GM21423 (cell line): ENCODE results near the gene VEGFC.

Experiments
- ATAC-seq: cut with Tn5 transposase; IDR thresholded peaks from one replicate; pipeline ENCODE4 v1.9.1; 2021; ENCODE audit warnings: mild to moderate bottlenecking, moderate library complexity; ENCODE audit not compliant: unreplicated experiment

The VEGFC gene, protein sequence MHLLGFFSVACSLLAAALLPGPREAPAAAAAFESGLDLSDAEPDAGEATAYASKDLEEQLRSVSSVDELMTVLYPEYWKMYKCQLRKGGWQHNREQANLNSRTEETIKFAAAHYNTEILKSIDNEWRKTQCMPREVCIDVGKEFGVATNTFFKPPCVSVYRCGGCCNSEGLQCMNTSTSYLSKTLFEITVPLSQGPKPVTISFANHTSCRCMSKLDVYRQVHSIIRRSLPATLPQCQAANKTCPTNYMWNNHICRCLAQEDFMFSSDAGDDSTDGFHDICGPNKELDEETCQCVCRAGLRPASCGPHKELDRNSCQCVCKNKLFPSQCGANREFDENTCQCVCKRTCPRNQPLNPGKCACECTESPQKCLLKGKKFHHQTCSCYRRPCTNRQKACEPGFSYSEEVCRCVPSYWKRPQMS

DNA sequence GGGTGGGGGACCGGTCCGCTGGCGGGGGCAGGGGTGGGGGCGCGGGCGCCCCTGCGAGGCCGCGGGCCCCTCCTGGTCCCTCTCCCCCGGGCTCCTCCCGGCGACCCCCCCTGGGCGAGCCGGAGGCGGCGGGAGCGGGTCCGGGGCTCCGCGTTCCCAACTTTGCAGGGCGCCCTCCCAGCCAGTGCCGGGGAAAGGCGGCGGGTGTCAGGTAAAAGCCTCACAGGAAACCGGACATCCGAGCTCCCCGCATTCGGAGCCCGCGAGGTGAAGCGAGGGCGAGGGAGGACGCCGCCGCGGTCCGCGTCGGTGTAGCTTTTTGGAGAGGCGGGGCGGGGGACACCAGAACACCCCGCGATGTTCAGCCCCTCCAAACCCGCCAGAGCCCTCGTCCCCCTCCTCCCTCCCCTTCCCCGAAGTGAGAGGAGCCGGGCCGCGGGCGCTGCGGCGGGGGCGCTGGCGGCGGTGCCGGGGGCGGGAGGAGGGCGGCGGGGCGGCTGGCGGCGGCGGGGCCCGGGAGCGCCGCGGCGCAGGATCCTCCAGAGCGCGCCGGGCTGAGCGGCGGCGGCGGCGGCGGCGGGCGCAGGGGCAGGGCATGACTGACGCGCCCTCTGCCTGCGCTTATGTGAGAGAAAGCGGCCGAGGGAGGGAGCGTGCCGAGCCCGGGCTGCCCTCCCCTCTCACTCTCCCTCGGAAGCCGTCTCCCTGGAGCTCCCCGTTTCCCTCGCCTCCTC, at the start of gene VEGFC:
Gene VEGFC, minus strand, starts transcription at position 597 of the 734 bp plus-strand sequence. CDS start 611 bp downstream, outside the sequence.
- ATAC-seq = peak; percentile 85

GRCh38 chr4:176841711-176842112, 49.0 kb upstream of the VEGFC start:
- no peak for ATAC-seq

- no peak for ATAC-seq
These were observed 47.4 kb upstream of the VEGFC start for GRCh38 chr4:176840166-176840565.

DNA sequence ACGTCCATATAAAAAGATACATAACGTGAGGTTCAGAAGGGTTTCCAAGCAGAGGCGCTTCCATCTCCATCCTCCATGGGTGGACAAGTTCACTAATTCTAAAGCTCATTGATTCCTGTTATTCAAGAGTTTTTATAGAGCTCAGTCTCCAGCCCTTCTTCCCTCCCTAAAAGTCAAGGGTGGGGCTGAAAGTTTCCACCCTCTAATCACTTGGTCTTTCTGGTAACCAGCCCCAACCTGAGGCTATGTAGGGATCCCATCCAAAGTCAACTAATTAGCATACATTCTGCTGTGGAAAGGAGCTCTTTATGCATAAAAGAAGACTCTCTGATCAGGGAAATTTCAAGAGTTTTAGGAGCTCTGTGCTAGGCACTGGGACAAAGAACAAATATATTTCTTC, 46.9 kb upstream of the VEGFC start:
- ATAC-seq = no peak

DNA sequence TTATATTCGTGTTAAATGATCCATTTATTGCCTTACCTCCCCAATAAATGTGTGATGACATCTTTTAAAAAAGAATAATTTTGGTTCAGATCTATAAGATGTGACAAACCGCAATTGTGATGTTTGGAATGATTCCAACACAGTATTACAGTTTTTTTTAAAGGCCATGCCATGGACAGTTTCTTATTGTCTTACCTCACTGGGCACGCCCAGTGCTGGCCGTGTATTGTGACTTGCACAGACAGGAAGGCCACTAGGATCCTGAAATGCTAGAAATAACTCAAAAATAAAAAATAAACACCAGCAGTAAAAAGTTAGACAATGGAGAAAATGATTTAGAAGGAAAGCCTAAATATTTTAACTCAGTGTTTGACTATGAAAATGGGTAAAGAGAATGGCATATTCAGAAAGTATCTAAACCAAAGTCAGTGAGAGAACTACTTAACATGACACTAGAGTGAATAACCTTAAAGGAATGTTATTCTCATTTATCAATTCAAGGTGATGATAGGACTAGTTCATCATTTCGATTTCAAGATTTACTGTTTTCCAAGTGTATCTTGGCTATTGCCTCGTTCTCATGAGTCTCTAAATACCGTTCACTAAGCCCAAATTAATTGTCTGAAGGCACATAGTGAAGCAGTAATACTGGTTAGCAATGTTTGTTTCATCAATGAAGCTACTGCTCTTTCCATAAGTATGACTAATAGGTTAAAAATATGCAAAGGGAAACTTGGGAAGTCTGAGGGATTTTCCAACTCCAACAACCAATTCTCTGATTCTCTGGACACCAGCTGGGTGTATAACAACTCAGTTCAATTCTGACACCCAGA, 46.1 kb upstream of the VEGFC start:
- no peak for ATAC-seq

DNA sequence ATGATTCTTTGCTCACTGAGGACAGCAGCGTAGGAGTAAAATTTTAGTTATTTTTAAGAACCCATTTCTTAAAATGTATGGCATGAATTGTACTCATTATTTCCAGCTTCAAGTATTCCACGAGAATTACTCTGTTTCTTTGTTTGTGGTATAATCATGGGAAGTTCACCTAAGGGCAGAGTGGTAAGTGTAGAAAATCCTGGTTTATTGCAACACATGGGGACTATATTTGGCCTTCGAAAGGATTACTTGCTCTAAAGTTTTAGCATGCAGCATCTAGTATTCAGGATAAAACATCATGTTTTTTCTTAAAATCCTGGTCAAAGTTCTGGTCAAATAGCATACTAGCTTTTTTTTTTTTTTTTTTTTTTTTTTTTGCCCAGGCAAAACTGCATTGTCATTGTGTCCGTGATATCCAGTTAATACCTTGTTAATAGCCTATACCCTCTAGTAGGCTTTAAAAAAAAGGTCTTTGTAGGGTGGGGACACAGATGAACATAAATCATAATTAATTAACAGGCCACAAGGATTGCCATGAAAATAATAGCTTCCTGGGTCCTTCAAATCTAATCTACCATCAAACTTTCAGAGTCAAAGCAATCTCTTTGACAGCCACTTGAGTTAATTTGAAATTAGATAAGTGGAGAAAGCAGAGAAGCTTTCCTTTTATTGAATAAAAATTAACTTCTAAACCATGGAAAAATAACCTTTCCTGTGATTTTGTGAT, 44.6 kb upstream of the VEGFC start:
- ATAC-seq = no peak

DNA sequence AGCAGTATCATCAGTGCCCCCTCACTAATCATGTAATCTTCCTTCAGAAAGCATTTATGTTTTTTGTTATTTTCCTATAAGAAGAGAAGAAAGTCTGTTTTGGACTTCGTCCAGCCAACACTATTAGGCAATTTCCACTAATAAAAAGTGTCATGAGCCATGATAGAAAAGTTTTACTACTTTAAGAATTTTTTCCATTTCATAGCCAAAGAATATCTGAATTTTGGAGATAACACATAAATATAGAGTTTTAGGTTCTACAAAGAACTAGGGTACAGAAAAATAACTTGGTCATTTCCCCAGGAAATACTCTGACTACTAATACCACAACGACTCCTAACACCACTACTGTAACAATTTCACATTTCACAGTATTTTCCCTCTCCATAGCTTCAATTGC, 41.8 kb upstream of the VEGFC start:
- no peak for ATAC-seq

- no peak for ATAC-seq
These were observed 40.9 kb upstream of the VEGFC start for GRCh38 chr4:176833400-176834175.

DNA sequence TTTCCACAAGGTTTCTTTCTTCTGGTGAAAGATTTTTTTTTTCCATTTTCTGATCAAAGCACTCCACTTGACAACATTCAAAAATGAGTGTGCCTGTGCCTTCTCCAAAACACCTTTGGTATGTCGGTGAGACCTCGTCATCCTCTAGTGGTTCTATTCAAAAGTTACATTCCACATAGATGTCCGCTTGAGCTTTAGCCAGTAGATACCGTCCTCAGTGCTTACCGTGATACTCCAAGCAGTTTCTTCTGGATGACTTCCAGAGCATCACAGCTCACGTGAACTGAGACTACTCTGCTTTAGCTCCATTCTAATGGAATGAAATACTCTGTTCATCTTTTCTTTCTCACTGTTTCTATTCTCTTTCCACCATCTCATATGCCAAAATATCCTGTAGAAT, 38.2 kb upstream of the VEGFC start:
- ATAC-seq = no peak

DNA sequence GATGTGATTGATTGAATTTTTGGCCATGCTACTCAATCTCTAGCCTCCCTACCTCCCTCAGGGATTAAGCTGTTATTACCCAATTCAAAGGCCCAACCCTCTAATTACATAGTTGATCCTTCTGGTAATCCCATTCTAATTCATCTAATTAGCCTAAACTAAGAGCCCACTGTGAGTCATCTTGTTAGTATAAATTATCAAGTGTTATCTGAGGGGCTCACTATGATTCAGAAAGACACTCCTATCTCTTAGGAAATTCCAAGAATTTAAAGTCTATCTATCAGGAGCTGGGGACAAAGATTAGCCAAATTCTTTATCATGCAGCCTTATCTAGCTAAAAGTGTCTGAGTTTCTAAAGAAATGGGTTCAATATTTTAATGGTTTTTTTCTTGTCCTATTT, 32.9 kb upstream of the VEGFC start:
- no peak for ATAC-seq

- no peak for ATAC-seq
These were observed 32.1 kb upstream of the VEGFC start for GRCh38 chr4:176824645-176825366.

DNA sequence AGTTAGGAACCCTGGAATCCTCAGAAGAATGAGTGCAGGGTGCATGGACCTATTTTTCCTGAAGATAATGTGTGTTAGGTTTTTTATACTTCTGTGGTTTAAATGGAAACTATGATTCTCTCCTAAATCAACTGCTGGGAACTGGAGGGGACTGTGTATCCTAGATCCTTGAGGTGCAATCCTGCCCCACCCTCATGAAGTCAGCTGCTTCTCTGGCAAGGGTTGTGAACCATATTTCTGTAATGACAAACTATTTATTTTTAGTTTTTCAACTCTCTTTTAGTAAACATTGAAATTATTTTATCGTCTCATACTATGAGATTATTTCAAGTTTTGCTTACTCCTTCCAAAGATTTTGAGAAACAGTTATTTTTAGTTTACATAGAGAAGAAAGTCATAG, 25.8 kb upstream of the VEGFC start:
- ATAC-seq = no peak

DNA sequence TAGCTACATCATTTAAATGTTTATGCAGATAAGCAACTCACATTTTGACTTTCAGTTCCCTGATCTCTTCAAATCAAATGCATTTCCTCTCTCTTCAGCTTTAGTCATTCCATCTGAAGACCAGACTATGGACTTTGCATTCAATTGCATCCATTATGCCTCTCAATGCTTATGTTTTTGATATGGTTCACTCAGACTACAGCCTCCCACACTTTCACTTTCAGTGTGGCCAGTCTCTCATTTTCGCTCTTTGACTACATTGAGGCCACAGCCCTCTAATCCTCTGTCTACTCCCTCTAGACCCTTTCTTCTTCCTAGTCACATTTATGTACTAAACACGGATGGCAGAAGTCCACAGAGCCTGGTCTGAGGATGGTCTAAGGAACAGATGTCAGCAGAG, 24.5 kb upstream of the VEGFC start:
- peak; percentile 84 for ATAC-seq

DNA sequence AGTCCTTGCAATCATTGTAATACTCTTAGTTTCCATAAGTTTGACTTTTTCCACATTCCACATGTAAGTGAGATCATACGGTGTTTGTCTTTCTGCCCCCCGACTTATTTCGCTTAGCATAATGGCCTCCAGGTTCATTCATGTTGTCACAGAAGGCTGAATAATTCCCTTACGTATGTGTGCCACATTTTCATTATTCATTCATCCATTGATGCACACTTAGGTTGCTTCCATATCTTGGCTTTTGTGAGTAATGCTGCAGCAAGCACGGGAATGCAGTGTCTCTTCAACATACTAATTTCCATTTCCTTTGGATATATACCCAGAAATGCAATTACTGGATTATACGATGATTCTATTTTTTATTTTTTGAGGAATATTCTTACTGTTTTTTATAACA, 22.0 kb upstream of the VEGFC start:
- no peak for ATAC-seq

- ATAC-seq = no peak
These were observed 17.9 kb upstream of the VEGFC start for GRCh38 chr4:176810481-176811249.

DNA sequence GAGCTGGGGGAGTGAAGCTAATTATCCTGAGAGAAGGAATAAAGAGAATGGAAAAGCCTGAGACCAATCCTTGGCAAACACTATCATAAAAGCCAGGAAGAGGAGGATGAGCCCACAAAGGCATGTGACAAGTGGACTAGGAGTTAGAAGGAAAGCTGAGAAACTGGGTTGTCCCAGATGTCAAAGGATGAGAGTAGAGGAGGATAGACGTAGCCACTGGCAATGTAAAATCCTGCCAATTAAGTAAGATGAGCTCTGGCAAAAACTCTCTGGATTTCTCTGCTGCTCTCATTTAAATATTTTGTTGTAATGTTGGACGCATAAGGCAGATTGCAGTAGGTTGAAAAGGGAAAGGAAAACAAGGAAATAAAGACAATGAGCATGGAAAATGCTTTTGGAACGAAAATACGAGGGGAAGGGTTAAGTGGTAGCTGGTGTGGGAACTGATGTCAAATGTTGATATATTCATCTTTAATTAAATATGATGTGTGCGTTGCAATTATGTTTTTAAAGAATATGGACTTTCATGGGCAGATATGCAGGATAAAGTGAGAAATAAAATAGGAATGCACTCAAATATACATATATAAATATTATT, 14.2 kb upstream of the VEGFC start:
- ATAC-seq = no peak

GRCh38 chr4:176805155-176805554, 12.4 kb upstream of the VEGFC start:
- ATAC-seq = no peak

DNA sequence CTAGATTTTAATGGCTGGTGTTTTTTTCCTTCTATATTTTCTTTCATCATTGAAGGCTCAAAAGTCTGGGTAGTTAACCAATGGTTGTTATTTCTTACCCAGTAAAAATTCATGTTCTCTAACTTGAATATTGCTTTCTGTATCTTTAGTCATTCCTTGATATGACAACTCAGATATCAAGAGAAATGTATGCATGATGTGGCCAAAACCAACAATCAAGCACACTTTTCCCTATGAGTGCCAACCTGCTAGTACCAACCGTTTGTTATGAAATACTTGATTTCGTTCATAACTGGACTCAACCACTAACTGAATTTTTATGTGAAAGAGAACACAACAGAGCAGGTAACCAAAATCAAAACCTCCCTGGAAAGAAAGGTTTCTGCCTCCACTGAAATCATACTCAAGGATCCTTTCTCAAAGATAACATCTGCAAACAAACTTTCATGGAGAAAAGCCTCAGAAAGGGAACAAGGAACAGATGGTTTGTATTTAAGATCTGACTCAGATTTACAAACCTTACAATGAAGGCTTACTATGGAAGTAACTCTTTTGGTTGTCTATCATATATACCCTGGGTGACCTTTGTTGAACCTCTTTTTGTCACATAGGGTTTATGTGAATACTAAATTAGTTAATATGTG, 8.3 kb upstream of the VEGFC start:
- no peak for ATAC-seq
